ENCODE results near the gene TNNT1.

DNA sequence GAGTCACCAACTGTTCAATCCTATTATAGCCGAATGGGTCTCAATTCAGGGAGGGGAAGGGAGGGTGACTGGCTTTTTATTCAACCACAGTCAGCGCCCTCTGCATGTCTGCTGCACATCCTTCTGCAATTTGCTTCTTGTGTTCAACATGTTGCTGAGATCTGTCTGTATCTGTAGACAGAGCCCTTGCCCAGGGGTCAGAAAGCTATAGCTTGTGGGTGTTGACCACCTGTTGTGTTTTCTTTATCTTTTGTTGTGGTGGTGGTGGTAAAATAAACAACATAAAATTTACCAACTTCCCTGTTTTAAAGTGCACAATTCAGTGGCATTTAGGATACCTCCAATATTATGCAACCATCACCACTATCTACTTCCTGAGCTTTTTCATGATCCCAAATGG, 43.8 kb downstream of the TNNT1 start:
- TF ChIP-seq POLR2A (IDR thresholded peaks at IDR 0.05; ENCODE audit: low read length), result no peak
- TF ChIP-seq GATA1 (IDR thresholded peaks at IDR 0.05; ENCODE audit: low read depth, low read length), result no peak
